CD4-positive, alpha-beta T cell treated with Interleukin-4 for 1 hour (primary cell): ENCODE results near the gene NAIP.
"Not testable (repeated sequence)": the region's sequence is repeated elsewhere in the genome, so short reads cannot be mapped to it uniquely, and the experiment has no call there.

ENCODE experiments used
- DNase-seq, 2 donors: peaks; one replicate each; pipeline ENCODE4 v3.0.0-alpha.2; 2020 to 2022

Gene NAIP

GRCh38 chr5:71025289-71025953 lies at the start of gene NAIP:
Gene NAIP (minus strand): TSS chr5:71025339. CDS start chr5:71012915, 12,424 bp downstream.
- DNase-seq, result not testable (repeated sequence)

GRCh38 chr5:71067262-71067928 lies 42.3 kb upstream of the NAIP start, which contains the start of gene GTF2H2:
Gene GTF2H2 (minus strand): TSS chr5:71067676. CDS start chr5:71062763, 4,913 bp downstream.
- DNase-seq, result not testable (repeated sequence)

- DNase-seq, result not testable (repeated sequence)
Measured at GRCh38 chr5:71061322-71061721, 36.2 kb upstream of the NAIP start.

GRCh38 chr5:71059426-71059825 lies 34.3 kb upstream of the NAIP start:
- DNase-seq, result not testable (repeated sequence)

GRCh38 chr5:71044808-71045207 lies 19.7 kb upstream of the NAIP start:
- not testable (repeated sequence) for DNase-seq

GRCh38 chr5:71044128-71044527 lies 19.0 kb upstream of the NAIP start:
- DNase-seq, result not testable (repeated sequence)

- DNase-seq, result not testable (repeated sequence)
Measured at GRCh38 chr5:71031046-71031776, 6.1 kb upstream of the NAIP start.

GRCh38 chr5:71020643-71021042 lies 4.5 kb downstream of the NAIP start:
- not testable (repeated sequence) for DNase-seq

- DNase-seq, result not testable (repeated sequence)
Measured at GRCh38 chr5:71018376-71019005, 6.6 kb downstream of the NAIP start.

- no peak for DNase-seq
Measured at GRCh38 chr5:71014176-71014575, 11.0 kb downstream of the NAIP start.

- DNase-seq, result no peak
Measured at GRCh38 chr5:71013575-71013974, 11.6 kb downstream of the NAIP start.

GRCh38 chr5:71011194-71011792 lies 13.8 kb downstream of the NAIP start:
- DNase-seq, result no peak

GRCh38 chr5:71006983-71007382 lies 18.2 kb downstream of the NAIP start:
- not testable (repeated sequence) for DNase-seq

- DNase-seq, result not testable (repeated sequence)
Measured at GRCh38 chr5:70984882-70985281, 40.3 kb downstream of the NAIP start.

GRCh38 chr5:70967220-70967619 lies 57.9 kb downstream of the NAIP start:
- not testable (repeated sequence) for DNase-seq

GRCh38 chr5:70964531-70964930 lies 60.6 kb downstream of the NAIP start:
- DNase-seq, result not testable (repeated sequence)

- DNase-seq, result not testable (repeated sequence)
Measured at GRCh38 chr5:70953068-70953467, 72.1 kb downstream of the NAIP start.

- not testable (repeated sequence) for DNase-seq
Measured at GRCh38 chr5:70932560-70932959, 92.6 kb downstream of the NAIP start.

- not testable (repeated sequence) for DNase-seq
Measured at GRCh38 chr5:70931709-70932368, 93.3 kb downstream of the NAIP start.

- not testable (repeated sequence) for DNase-seq
Measured at GRCh38 chr5:70925211-70925562, 100.0 kb downstream of the NAIP start.
